Heart left ventricle (tissue), 16 donors: ENCODE measurements around the gene SNCA. TPM values are rescaled to one million over a fixed set of nuclear protein-coding genes. Genes with fewer than 3 reads are reported as not detected.

Experiments used
- ATAC-seq, 4 donors: fragments of 200-7000 bp; cut with Tn5 transposase; one replicate each; pipeline ENCODE4 v1.9.1; 2020 to 2022; ENCODE audit warnings: moderate library complexity in 4 of 4, mild to moderate bottlenecking in 3 of 4, moderate number of reproducible peaks in 1 of 4
- DNase-seq, 5 donors: peaks; one replicate each; pipeline ENCODE4 v3.0.0-alpha.2; 2020
- H3K27ac ChIP-seq, 12 donors: fragments of 200-600 bp; sonication (generic) in 4 of 12; one replicate each; pipeline versions ENCODE4 v1.5.0 to v1.8.0; 2016 to 2022; ENCODE audit warnings: mild to moderate bottlenecking in 2 of 12
- H3K27me3 ChIP-seq, 9 donors: fragments of 200-600 bp; sonication (generic) in 2 of 9; one replicate each; pipeline versions ENCODE4 v1.5.1 to v1.8.0; 2016 to 2022; ENCODE audit warnings: mild to moderate bottlenecking in 3 of 9
- H3K36me3 ChIP-seq, 9 donors: fragments of 200-600 bp; sonication (generic) in 2 of 9; one replicate each; pipeline versions ENCODE4 v1.5.0 to v1.8.0; 2018 to 2022; ENCODE audit warnings: mild to moderate bottlenecking in 2 of 9
- H3K4me1 ChIP-seq, 12 donors: fragments of 200-600 bp; sonication (generic) in 4 of 12; one replicate each; pipeline versions ENCODE4 v1.5.0 to v1.8.0; 2016 to 2022; ENCODE audit warnings: mild to moderate bottlenecking in 3 of 12
- H3K4me3 ChIP-seq, 12 donors: fragments of 200-600 bp; sonication (generic) in 4 of 12; one replicate each; pipeline versions ENCODE4 v1.5.0 to v1.8.0; 2017 to 2022; ENCODE audit warnings: mild to moderate bottlenecking in 9 of 12, moderate library complexity in 4 of 12
- H3K9me3 ChIP-seq, 12 donors: fragments of 200-600 bp; sonication (generic) in 4 of 12; one replicate each; pipeline versions ENCODE4 v1.5.0 to v1.8.0; 2016 to 2022; ENCODE audit warnings: mild to moderate bottlenecking in 1 of 12
- CTCF ChIP-seq, 12 donors: fragments of 200-600 bp; sonication (generic) in 4 of 12; IDR thresholded peaks; one replicate each; pipeline versions ENCODE4 v1.5.0 to v1.8.0; 2018 to 2022; ENCODE audit warnings: antibody characterized with exemption in 12 of 12, mild to moderate bottlenecking in 5 of 12
- POLR2A ChIP-seq, 2 donors: fragments of 450-650 bp; IDR thresholded peaks; one replicate each; pipeline ENCODE4 v1.6.1; 2017; ENCODE audit warnings: antibody characterized with exemption in 2 of 2, mild to moderate bottlenecking in 2 of 2, moderate library complexity in 2 of 2
- WGBS, 4 donors: extraction: QIAGEN DNeasy Blood & Tissue Kit in 2 of 4; methylation state at CpG; one replicate each; pipeline versions ENCODE4 v1.1.5 to v1.1.7; 2013 to 2018; 5-methylcytosine and 5-hydroxymethylcytosine counted together
- intact Hi-C, 10 donors: fragments of 100-400 bp; cut with DNase I; formaldehyde crosslinking; loops; one replicate each; pipeline versions ENCODE4 v1.11.1 to v1.14.2; 2022
- polyA plus RNA-seq, 2 donors: library from polyadenylated mRNA; stranded (reverse); fragments of 200-250 nt; gene quantifications; one replicate each; pipeline ENCODE4 v1.2.3, GENCODE V29; 2013
- total RNA-seq, 9 donors: library from RNA; depleted of rRNA in 2 of 9; stranded (reverse); fragments of >200 nt in 2 of 9; fragmentation: NEBNext Ultra II Directional in 3 of 9; extraction: Animal tissue kit (Norgen Biotek cat#: 25700) in 3 of 9; gene quantifications; one replicate each; pipeline versions ENCODE4 v1.1.0 to v1.2.4, GENCODE V29; 2016 to 2023
- donor health status: ischemic (EF 13 %, LVEDD 7.1; RV severe dilation, severe dysfunction).
- donor health status: healthy with polysubstance abuse.
- donor health status: DM: no; HTN: yes; CAD: no.
- donor health status: DM: no; HTN: no; CAD: no.
- donor health status: ischemic (EF 25% LVEDD 6.9; RV normal size, moderate dysfunction).
- donor health status: ischemic (EF 25% LVEDD 5.7; RV mildly dilated, moderate dysfunction).
- donor health status: healthy.
- donor health status: DM: yes; HTN: yes; CAD: no.
- donor health status: ischemic (EF 35%, LVEDD 5.7; RV mildly dilated, moderate dysfunction).
- donor health status: nonischemic (EF 11% LVEDD 7.7; RV severe dilation, severe dysfunction).
- donor health status: DM: yes; HTN: yes; CAD: no.
- donor health status: PGD.
- donor health status: ischemic (EF 29% LVEDD 5.4; RV normal size, mild dysfunction).
- donor health status: nonischemic (EF 23%, LVEDD 6.1; RV moderate dilation, normal function).

Gene SNCA
- total and polyA plus RNA-seq, 11 donors, result 2.3 to 27.9 (median 5.5) TPM

DNA sequence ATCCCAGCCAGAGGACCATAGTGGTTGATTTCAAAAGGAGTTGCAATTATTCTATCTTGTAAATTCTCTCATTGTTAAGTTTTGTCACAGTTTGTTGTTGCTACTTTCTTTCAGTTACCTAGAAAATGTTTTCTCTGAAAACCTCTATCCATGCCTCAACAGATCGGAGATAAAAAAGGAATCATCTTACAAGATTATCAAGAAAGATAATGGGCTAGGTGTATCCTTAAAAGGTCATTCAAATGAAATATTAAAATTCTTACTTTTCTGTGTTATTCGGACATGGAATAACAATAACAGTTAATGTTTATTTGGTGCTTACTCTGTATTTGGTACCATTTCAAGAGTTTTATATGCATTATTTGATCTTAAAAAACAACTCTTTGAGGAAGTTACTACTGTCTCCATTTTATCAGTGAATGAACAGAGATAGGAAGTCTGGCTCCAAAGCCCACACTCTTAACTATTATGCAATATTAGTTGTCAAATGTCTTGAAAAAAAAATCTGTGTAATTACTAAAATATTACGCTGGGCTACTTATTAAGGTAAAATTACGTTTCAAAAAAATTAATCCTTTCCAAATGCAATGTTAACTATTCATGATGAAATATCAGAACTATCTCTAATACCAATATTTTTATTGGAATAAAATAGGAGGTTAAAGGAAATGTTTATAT, 97.5 kb downstream of the SNCA start:
- ATAC-seq (no peak), DNase-seq (no peak)
- TF ChIP-seq POLR2A (IDR thresholded peaks at IDR 0.05), result no peak
- no peak for TF ChIP-seq CTCF (IDR thresholded peaks at IDR 0.05)
- no peak overlapping the region for H3K27ac ChIP-seq
- peaks cover 0 to 4% (median 0%) of the 10 kb centered on the region in 12 donors for H3K9me3 ChIP-seq
- 89 to 92% (median 91%) methylated on average over 4 of the region's 4 CpGs for WGBS, 4 donors
- no peak overlapping the region for H3K4me3 ChIP-seq
- H3K4me1 ChIP-seq, result no peaks in the 10 kb centered on the region
- intact Hi-C loops, result no loop called here
- H3K36me3 ChIP-seq, result no peaks in the 10 kb centered on the region
- no peaks in the 10 kb centered on the region for H3K27me3 ChIP-seq

DNA sequence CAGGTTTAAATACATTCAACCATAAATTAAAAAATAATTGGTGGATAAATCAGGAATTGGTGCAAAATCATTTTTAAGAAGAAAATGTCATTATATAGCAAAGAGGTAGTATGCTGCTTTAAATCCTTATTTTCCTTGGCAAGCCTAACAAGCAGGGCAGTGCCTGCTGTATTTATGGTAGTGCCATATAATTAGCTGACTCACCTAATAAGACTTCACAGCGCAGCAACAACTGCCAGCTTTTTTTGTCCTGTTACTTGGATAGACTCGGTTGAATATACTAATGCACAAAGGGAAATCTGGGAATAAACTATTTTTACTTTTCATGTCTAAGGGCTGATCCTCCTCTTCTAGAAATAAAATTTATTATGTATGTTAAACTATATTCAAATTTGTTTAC, 99.1 kb downstream of the SNCA start:
- Histone ChIP-seq H3K27ac (no peak overlapping the region), H3K27me3 (no peaks in the 10 kb centered on the region), H3K36me3 (no peaks in the 10 kb centered on the region), H3K4me1 (no peaks in the 10 kb centered on the region), H3K9me3 (peaks cover 0 to 4% (median 0%) of the 10 kb centered on the region in 12 donors), H3K4me3 (no peak overlapping the region)
- DNase-seq, result no peak
- intact Hi-C loops, result no loop called here
- peak in 3 of 4 donors; percentile 49 to 58 (median 53) for ATAC-seq
- WGBS, 4 donors, result 49 to 87% (median 64%) methylated on average over 2 of the region's 2 CpGs
- TF ChIP-seq POLR2A (IDR thresholded peaks at IDR 0.05), result no peak
- no peak for TF ChIP-seq CTCF (IDR thresholded peaks at IDR 0.05)

- WGBS, 4 donors, result 63 to 88% (median 73%) methylated on average over 3 of the region's 3 CpGs
- ATAC-seq, result no peak
Observed at GRCh38 chr4:89733946-89734345, 103.0 kb downstream of the SNCA start.

DNA sequence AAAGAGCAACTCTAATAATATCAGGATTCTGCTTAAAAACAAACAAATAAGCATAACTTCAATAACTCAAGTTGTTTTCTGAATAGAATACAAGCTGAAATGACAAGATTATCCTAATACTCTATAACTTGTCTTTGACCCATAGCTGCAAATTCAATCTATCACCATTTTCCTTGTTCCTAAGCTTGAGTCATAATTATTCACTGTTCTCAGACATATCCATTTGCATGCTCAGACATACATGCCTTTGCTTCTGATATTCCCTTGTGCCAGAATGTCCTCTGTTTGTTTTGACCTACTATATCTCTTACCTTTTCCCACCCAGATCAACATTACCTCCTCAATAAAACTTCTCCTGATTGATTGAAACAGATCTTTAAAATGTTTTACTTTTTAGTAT, 109.7 kb downstream of the SNCA start:
- TF ChIP-seq POLR2A (IDR thresholded peaks at IDR 0.05) (no peak), CTCF (IDR thresholded peaks at IDR 0.05) (no peak)
- Histone ChIP-seq H3K27me3 (no peaks in the 10 kb centered on the region), H3K4me3 (no peak overlapping the region), H3K9me3 (no peaks in the 10 kb centered on the region), H3K4me1 (no peaks in the 10 kb centered on the region), H3K27ac (no peak overlapping the region), H3K36me3 (no peaks in the 10 kb centered on the region)
- DNase-seq (no peak), ATAC-seq (no peak)
- intact Hi-C loops, result no loop called here

More at GRCh38 chr4:89733946-89734345, 103.0 kb downstream of the SNCA start:
- no peaks in the 10 kb centered on the region for H3K36me3 ChIP-seq
- intact Hi-C loops, result no loop called here
- H3K9me3 ChIP-seq, result no peaks in the 10 kb centered on the region
- no peak for DNase-seq
- no peaks in the 10 kb centered on the region for H3K27me3 ChIP-seq
- H3K4me3 ChIP-seq, result no peak overlapping the region
- no peaks in the 10 kb centered on the region for H3K4me1 ChIP-seq
- no peak for TF ChIP-seq POLR2A (IDR thresholded peaks at IDR 0.05)
- TF ChIP-seq CTCF (IDR thresholded peaks at IDR 0.05), result no peak
- H3K27ac ChIP-seq, result no peak overlapping the region
